Measurements from ENCODE around the gene MMP14.

The MMP14 gene

DNA sequence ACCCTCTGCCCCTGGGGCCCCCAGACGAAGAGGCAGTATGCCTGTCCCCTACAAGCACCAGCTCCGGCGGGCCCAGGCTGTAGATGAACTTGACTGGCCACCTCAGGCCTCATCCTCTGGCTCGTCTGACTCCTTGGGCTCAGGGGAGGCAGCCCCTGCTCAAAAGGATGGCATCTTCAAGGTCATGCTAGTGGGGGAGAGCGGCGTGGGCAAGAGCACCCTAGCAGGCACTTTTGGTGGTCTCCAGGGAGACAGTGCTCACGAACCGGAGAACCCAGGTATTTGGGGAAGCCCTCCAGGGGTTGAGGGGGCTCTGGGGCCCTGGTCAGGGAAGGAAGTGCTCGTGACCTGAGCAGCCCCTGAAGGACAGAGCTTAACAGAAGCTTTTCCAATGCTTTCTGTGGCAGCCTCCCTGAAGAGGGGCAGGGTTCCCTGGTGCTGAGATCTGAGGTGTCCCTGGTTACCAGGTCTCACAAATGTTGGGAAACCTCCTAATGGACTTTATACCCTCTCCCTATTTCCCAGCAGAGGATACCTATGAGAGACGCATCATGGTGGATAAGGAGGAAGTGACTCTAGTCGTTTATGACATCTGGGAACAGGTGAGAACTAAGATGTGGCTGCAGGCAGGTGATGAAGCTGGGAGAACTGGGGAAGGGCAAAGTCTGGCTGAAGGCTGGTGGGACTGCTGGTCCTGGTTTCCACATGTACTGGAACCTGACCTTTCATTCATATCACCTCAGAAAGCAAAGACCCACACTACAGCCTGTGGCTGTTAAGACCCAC lies 48.5 kb downstream of the MMP14 start:
- DNase-seq (ENCODE audit: low spot score): no peak

DNA sequence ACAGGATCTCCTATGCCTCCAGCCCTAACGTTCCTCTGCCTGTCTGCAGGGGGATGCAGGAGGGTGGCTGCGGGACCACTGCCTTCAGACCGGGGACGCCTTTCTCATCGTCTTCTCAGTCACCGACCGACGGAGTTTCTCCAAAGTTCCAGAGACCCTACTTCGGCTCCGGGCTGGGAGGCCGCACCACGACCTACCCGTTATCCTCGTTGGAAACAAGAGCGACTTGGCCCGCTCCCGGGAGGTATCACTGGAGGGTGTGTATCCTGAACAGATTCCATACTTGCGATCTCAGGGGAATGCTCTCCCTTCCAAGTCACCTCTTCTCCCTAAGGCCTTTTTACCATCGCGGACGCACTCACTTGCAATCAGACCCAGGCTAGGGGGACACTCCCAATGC lies 49.6 kb downstream of the MMP14 start:
- no peak for DNase-seq (ENCODE audit: low spot score)

DNA sequence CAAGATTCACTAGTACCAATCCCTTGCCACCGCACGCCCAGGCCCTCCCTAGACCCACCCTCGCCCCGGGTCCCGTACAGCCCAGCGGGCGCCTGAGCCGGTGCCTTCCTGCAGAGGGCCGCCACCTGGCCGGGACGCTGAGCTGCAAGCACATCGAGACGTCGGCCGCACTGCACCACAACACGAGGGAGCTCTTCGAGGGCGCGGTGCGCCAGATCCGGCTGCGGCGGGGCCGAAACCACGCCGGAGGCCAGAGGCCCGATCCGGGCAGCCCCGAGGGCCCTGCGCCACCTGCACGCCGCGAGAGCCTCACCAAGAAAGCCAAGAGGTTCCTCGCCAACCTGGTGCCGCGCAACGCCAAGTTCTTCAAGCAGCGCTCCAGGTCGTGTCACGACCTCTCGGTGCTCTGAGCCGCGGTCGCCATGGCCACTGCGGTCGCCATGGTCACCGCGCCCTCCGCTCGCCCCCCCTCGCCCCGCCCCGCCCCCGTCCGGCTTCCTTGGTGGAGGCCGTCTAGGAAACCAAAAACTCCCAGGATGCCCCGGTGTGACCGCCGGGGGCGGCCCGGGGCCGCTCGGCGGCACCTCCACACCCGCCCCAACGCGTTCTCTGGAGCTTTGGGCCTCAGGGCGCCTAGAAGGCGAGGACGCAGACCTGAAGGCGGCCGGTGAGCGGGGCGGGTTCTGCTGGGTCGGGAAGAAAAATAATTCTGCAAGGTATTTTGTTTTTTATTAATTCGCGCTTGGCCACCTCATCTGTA lies 50.3 kb downstream of the MMP14 start:
- no peak for DNase-seq (ENCODE audit: low spot score)

DNA sequence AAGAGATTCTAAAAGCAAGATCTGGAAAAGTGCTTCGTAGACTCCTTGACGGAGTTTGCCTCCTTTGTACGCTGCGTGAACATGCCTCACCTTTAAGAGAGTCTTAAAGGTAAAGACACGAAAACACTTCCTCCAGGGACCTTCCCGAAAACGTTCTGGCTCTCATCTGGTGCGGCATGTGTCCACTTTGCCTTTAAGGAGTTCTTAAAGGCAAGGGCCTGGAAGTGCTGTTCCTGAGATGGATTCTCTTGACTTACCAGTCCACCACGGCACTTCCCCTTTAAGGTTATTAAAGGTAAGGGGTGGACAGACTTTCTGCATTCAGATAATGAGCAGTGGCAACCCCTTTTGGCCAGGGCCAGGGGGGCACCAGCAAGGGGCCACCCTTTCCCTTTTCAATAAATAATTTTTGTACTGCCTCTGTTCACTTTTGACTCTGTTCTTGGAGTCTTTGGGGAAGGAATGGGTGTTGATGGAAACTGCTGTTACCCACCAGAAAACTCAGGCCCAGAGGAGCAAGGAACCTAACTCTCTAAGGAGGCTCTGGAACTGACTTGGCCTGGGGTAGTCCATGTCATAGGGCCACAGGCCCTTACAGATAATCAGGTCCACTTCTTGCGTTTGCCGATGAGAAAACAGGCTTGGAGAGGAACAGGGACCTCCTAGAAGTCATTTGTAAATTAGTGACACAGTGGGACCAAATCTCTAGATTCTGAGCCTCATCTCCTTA lies 51.0 kb downstream of the MMP14 start:
- DNase-seq (ENCODE audit: low spot score): no peak

GRCh38 chr14:22887990-22888378 lies 51.6 kb downstream of the MMP14 start:
- no peak for DNase-seq (ENCODE audit: low spot score)

DNA sequence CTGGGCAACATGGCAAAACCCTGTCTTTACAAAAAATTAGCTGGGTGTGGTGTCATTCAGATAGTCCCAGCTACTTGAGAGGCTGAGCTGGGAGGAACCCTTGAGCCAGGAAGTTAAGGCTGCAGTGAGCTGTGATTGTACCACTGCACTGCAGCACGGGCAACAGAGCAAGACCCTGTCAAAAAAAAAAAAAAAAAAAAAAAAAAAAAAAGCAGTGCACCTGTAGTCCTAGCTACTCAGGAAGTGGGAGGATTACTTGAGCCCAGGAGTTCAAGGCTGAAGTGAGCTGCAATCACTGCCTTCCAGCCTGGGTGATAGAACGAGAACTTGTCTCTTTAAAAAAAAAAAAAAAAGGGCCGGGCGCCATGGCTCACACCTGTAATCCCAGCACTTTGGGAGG lies 52.3 kb downstream of the MMP14 start:
- no peak for DNase-seq (ENCODE audit: low spot score)

GRCh38 chr14:22890416-22890815 lies 54.0 kb downstream of the MMP14 start:
- DNase-seq (ENCODE audit: low spot score): no peak

DNA sequence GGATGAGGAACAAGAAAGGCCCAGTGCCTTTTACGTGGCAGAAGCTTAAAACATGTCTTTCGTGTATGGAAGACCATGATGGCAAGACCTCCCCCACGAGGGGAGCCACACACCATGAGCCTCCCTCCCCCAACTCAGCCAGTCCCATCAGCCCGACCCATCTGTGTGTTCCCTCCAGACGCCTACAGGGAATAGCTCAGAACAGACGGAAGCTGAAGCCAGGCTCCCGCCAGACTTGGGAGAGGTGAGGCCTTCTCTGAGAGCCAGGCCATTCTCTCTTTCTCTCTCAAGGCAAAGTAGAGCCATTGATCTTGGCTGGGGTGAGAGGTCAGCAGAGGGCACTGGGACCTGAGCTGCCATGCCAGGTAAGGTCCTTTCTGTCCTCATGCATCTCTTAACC lies 56.1 kb downstream of the MMP14 start:
- no peak for DNase-seq (ENCODE audit: low spot score)

GRCh38 chr14:22893706-22894105 lies 57.3 kb downstream of the MMP14 start:
- DNase-seq (ENCODE audit: low spot score): no peak

DNA sequence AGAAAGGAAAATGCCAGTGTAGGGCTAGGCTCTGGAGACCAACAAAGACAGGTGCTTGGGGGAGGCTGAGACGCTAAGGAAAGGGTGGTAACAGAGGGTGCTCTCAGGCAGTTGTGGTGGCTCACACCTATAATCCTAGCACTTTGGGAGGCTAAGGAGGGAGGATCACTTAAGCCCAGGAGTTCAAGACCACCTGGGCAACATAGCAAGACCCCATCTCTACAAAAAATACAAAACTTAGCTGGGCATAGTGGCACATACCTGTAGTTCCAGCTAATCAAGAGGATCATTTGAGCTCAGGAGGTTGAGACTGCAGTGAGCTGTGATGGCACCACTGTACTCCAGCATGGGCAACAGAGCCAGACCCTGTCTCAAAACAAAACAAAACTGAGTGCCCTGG lies 59.0 kb downstream of the MMP14 start:
- no peak for DNase-seq (ENCODE audit: low spot score)

- DNase-seq (ENCODE audit: low spot score): no peak
These were observed 60.0 kb downstream of the MMP14 start for GRCh38 chr14:22896356-22896755.

DNA sequence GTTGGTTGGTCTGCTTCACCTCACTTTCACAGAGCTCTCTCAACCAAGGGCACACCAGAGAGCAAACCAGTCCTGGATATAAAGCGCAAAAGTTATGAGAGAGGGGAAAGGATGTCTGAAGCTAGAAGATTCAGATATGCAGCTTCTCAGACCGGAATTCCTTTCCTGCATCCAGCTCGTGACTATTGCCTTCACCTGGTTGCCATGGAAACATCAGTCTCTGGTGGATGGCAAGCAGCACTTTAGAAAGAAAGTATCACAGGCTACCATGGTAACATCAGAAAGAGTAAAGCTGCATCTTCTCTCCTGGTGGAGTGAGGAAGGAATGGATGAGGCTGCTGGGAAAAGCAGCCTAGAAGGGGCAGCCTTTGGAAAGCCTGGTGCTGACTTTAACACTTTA lies 60.4 kb downstream of the MMP14 start:
- no peak for DNase-seq (ENCODE audit: low spot score)

- no peak for DNase-seq (ENCODE audit: low spot score)
These were observed 61.0 kb downstream of the MMP14 start for GRCh38 chr14:22897357-22897756.
